GM12878 (cell line): ENCODE measurements around the gene TMEM50B. TPM values are rescaled to one million over a fixed set of nuclear protein-coding genes. Genes with fewer than 3 reads are reported as not detected.
A peak's percentile ranks its signal among the peaks of the same experiment; 100 is the strongest.

Experiments used
- ATAC-seq: fragments of 200-7000 bp; cut with Tn5 transposase; 3 replicates; pipeline ENCODE4 v1.9.1; 2020; ENCODE audit warnings: mild to moderate bottlenecking, moderate library complexity
- BruUV-seq: library from RNA; stranded (reverse); fragments of 400-500 nt; replicated peaks from 2 replicates; lab custom pipeline; 2021; lab: Mats Ljungman, UMichigan
- CTCF ChIA-PET: fragments of 300-600 bp; sonication (Branson Sonifier 250); formaldehyde crosslinking; extraction: SDS; loops from one replicate; lab custom pipeline; 2021; ENCODE audit warnings: inconsistent platforms; lab: Yijun Ruan, JAX
- POLR2A ChIA-PET: fragments of 350-600 bp; formaldehyde crosslinking; extraction: SDS; loops from one replicate; lab custom pipeline; 2021; ENCODE audit warnings: inconsistent platforms; lab: Charles Lee
- RAD21 ChIA-PET: fragments of 300-600 bp; sonication (Branson Sonifier 250); formaldehyde crosslinking; loops from one replicate; lab custom pipeline; 2023; ENCODE audit warnings: antibody characterized with exemption; ENCODE audit not compliant: unreplicated experiment; lab: Charles Lee
- SMC1A ChIA-PET: fragments of 300-600 bp; sonication (Branson Sonifier 250); formaldehyde crosslinking; loops from one replicate; lab custom pipeline; 2023; ENCODE audit not compliant: unreplicated experiment, uncharacterized antibody; lab: Charles Lee
- DNase-seq: peaks from one replicate; pipeline ENCODE4 v3.0.0-alpha.2; 2011; ENCODE audit warnings: low read depth, low spot score
- FAIRE-seq: peaks from 3 replicates; lab custom pipeline; 2011; peaks lifted over from hg19 to GRCh38; lab: Jason Lieb, UNC
- H2AFZ ChIP-seq: 2 replicates; pipeline ENCODE4 v1.6.0; 2011; ENCODE audit warnings: low read depth, low read length, control low read depth; ENCODE audit not compliant: control insufficient read depth
- H3K27ac ChIP-seq: 2 replicates; pipeline ENCODE4 v1.5.1; 2011; ENCODE audit warnings: control low read depth; ENCODE audit not compliant: control insufficient read depth, insufficient read depth
- H3K27me3 ChIP-seq, 2 experiments: replicated peaks in 1 of 2; 2 replicates each; pipeline versions ENCODE4 v1.6.0 to v1.6.1; 2011; ENCODE audit warnings: low read length in 1 of 2; ENCODE audit not compliant: control insufficient read depth in 2 of 2, insufficient read depth in 2 of 2
- H3K36me3 ChIP-seq, 2 experiments: 2 replicates each; pipeline ENCODE4 v1.5.1; 2011; ENCODE audit warnings: low read length in 1 of 2; ENCODE audit not compliant: control insufficient read depth in 2 of 2, insufficient read depth in 2 of 2
- H3K4me1 ChIP-seq: 2 replicates; pipeline ENCODE4 v1.6.1; 2011; ENCODE audit warnings: mild to moderate bottlenecking, low read length, moderate library complexity, mixed read lengths; ENCODE audit not compliant: control insufficient read depth, insufficient read depth
- H3K4me2 ChIP-seq: 2 replicates; pipeline ENCODE4 v1.6.0; 2011; ENCODE audit warnings: control low read depth; ENCODE audit not compliant: control insufficient read depth, insufficient read depth
- H3K4me3 ChIP-seq: fragments of 200-600 bp; sonication (generic); 2 replicates; pipeline ENCODE4 v1.5.1; 2016
- H3K79me2 ChIP-seq: 2 replicates; pipeline ENCODE4 v1.6.0; 2011; ENCODE audit warnings: low read length; ENCODE audit not compliant: control insufficient read depth, insufficient read depth
- H3K9ac ChIP-seq: 2 replicates; pipeline ENCODE4 v1.8.0; 2011; ENCODE audit warnings: low read length, control low read depth, mixed read lengths; ENCODE audit not compliant: control insufficient read depth, insufficient read depth
- H3K9me3 ChIP-seq: replicated peaks from 3 replicates; pipeline ENCODE4 v1.5.1; 2011; ENCODE audit warnings: mild to moderate bottlenecking, low read length; ENCODE audit not compliant: control insufficient read depth, insufficient read depth
- H4K20me1 ChIP-seq: 2 replicates; pipeline ENCODE4 v1.6.0; 2011; ENCODE audit not compliant: control insufficient read depth, insufficient read depth
- KDM1A ChIP-seq: fragments of 200-600 bp; sonication (generic); IDR thresholded peaks from 2 replicates; pipeline ENCODE4 v1.6.1; 2016; ENCODE audit warnings: borderline replicate concordance
- POLR2A ChIP-seq: IDR thresholded peaks from 2 replicates; pipeline ENCODE4 v1.6.1; 2011; ENCODE audit warnings: low read depth, mild to moderate bottlenecking, low read length
- POLR2AphosphoS5 ChIP-seq: IDR thresholded peaks from 2 replicates; pipeline ENCODE4 v1.6.1; 2011; ENCODE audit warnings: mild to moderate bottlenecking, low read length, inconsistent platforms
- RAD51 ChIP-seq: fragments of 450-650 bp; IDR thresholded peaks from 2 replicates; pipeline ENCODE4 v1.6.1; 2016; ENCODE audit warnings: moderate library complexity, mild to moderate bottlenecking, inconsistent platforms
- SMARCA5 ChIP-seq: fragments of 450-650 bp; IDR thresholded peaks from 2 replicates; pipeline ENCODE4 v1.6.1; 2017; ENCODE audit warnings: mild to moderate bottlenecking
- SMC3 ChIP-seq: IDR thresholded peaks from 2 replicates; pipeline ENCODE4 v1.6.1; 2011; ENCODE audit warnings: low read length, improper control_type of control experiment, borderline replicate concordance
- ZBTB40 ChIP-seq: fragments of 450-650 bp; IDR thresholded peaks from 2 replicates; pipeline ENCODE4 v1.6.1; 2016; ENCODE audit warnings: mild to moderate bottlenecking, moderate library complexity, borderline replicate concordance
- ZZZ3 ChIP-seq: IDR thresholded peaks from 2 replicates; pipeline ENCODE4 v1.6.1; 2011; ENCODE audit warnings: low read depth; ENCODE audit not compliant: control insufficient read depth, insufficient read length
- WGBS: methylation state at CpG from one replicate; pipeline ENCODE4 v1.1.6; 2016; ENCODE audit warnings: low lambda C conversion rate; ENCODE audit not compliant: insufficient replicate concordance, insufficient coverage; ENCODE audit errors: missing lambda C conversion rate; 5-methylcytosine and 5-hydroxymethylcytosine counted together
- in situ Hi-C: fragments of 300-500 bp; cut with MboI; formaldehyde crosslinking; loops from 9 replicates; pipeline ENCODE4 v1.14.3; 2018; ENCODE audit warnings: mixed read lengths
- intact Hi-C: fragments of 100-400 bp; cut with micrococcal nuclease; formaldehyde crosslinking; loops from one replicate; pipeline ENCODE4 v1.14.2; 2022; ENCODE audit not compliant: unreplicated experiment
- polyA plus RNA-seq, 11 experiments: library from polyadenylated mRNA; depleted of rRNA in 4 of 11; unstranded in 6 of 11; stranded (reverse) in 5 of 11; fragments of >200 nt; fragmentation: Nextera tagmentation in 4 of 11; fragmentation: Illumina TruSeq in 1 of 11; extraction: Ambion mirVana in 4 of 11; extraction: Trizol in 1 of 11; gene quantifications; 1 replicate in 1 of 11; 2 replicates in 10 of 11; pipeline versions ENCODE4 v1.2.1 to v1.2.3, GENCODE V29; 2011 to 2016; ENCODE audit warnings: inconsistent platforms in 2 of 11, missing spikeins in 2 of 11, low read depth in 1 of 11
- total RNA-seq, 4 experiments: library from RNA; depleted of rRNA in 3 of 4; stranded (reverse); fragments of >200 nt in 3 of 4; fragmentation: Illumina TruSeq in 1 of 4; extraction: Trizol in 1 of 4; gene quantifications; 2 replicates each; pipeline versions ENCODE4 v1.2.1 to v1.2.3, GENCODE V29; 2013 to 2021

TMEM50B gene
- total and polyA plus RNA-seq, 10 of the 15 experiments (the other 5 are each of a cell fraction or from before 2014, with no cell fraction given) = 12.1 to 42.1 (median 18.2) TPM

GRCh38 chr21:33425825-33426224 is 53.9 kb downstream of the TMEM50B start:
- Histone ChIP-seq H3K36me3 (peaks cover 36 to 50% of the 10 kb centered on the region in 2 experiments; a peak in 3 of 4 replicates), H3K9ac (no peak overlapping the region), H3K4me1 (no peaks in the 10 kb centered on the region), H3K4me2 (no peak overlapping the region), H3K27ac (no peak overlapping the region), H3K4me3 (no peak overlapping the region), H3K27me3 (no peaks in the 10 kb centered on the region)
- CTCF ChIA-PET = interaction anchor here (0.6 kb wide), 1 partner anchor 180 kb away, joined by 3 read pairs; no protein-coding TSS in a partner anchor
- POLR2A ChIA-PET = no interaction called here
- WGBS = 100% methylated on average over 3 of the region's 3 CpGs
- DNase-seq = no peak
- RAD21 ChIA-PET = no interaction called here
- TF ChIP-seq RAD51 = no peak
- TF ChIP-seq, all 136 proteins: peak for 0
- Histone ChIP-seq H2AFZ (no peak overlapping the region), H3K79me2 (peaks cover 3% of the 10 kb centered on the region), H3K9me3 (no peaks in the 10 kb centered on the region), H4K20me1 (no peaks in the 10 kb centered on the region)
- FAIRE-seq = no peak
- intact Hi-C loops (no loop called here), in situ Hi-C loops (no loop called here)
- SMC1A ChIA-PET = no interaction called here
- no peak for ATAC-seq
- no TSS peak for BruUV-seq

DNA sequence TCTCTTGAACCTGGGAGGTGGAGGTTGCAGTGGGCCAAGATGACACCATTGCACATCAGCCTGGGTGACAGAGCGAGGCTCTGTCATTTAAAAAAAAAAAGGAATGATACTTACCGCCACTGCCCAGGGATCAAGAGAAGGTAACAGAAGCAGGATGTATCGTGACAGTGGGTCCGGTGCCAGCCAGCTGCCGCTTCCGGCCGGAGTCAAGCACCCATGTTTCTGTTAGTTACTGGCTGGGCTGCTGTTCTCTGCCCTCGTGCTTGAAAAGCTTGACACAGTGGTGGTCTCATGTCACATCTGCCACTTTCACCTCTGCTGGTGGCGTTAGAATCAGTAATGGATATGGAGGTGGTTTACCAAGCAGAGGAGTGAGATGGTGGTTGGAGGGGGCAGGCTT is 55.6 kb downstream of the TMEM50B start:
- FAIRE-seq (no peak), DNase-seq (no peak)
- CTCF ChIA-PET = interaction anchor here (0.9 kb wide), 1 partner anchor 14 kb away, joined by 3 read pairs; no protein-coding TSS in a partner anchor
- no peaks in the 10 kb centered on the region for H3K9me3 ChIP-seq
- peak; percentile 46; the same call in 1 of the 2 replicates for TF ChIP-seq POLR2A
- TF ChIP-seq KDM1A = no peak
- no peak for TF ChIP-seq ZZZ3
- no peak for TF ChIP-seq ZBTB40
- no peak for TF ChIP-seq SMC3
- no peak for TF ChIP-seq SMARCA5
- peak; percentile 33; the same call in 1 of the 2 replicates for TF ChIP-seq POLR2AphosphoS5
- TF ChIP-seq, all 136 proteins: peak for 2
- ChIA-PET RAD21 (no interaction called here), SMC1A (no interaction called here), POLR2A (interaction anchor here (0.6 to 1.1 kb wide), 2 partner anchors 9 to 42 kb away, joined by 3 to 4 read pairs; no protein-coding TSS in a partner anchor)
- no peak for ATAC-seq
- no peak overlapping the region for H3K27ac ChIP-seq
- H3K4me2 ChIP-seq = no peak overlapping the region
- H3K79me2 ChIP-seq = peaks cover 9% of the 10 kb centered on the region
- H3K4me3 ChIP-seq = no peak overlapping the region
- H3K9ac ChIP-seq = no peak overlapping the region
- peaks cover 5% of the 10 kb centered on the region; the same call in 1 of the 2 replicates for H4K20me1 ChIP-seq
- peaks cover 39 to 47% of the 10 kb centered on the region in 2 experiments; a peak in 3 of 4 replicates for H3K36me3 ChIP-seq
- BruUV-seq = no TSS peak
- in situ Hi-C loops = no loop called here
- no peak overlapping the region for H2AFZ ChIP-seq
- no peaks in the 10 kb centered on the region for H3K4me1 ChIP-seq
- 96% methylated on average over 9 of the region's 9 CpGs for WGBS
- H3K27me3 ChIP-seq = no peaks in the 10 kb centered on the region
- intact Hi-C loops = no loop called here
